ENCODE results near the gene SYNDIG1. TPM values are rescaled to one million over a fixed set of nuclear protein-coding genes. Genes with fewer than 3 reads are reported as not detected.

Gene SYNDIG1
- polyA plus RNA-seq, 3 donors, result 9.2 to 11.7 (median 9.9) TPM

- DNase-seq, result no peak
These were observed 161.2 kb downstream of the SYNDIG1 start for GRCh38 chr20:24630486-24631172.

GRCh38 chr20:24631173-24631505 lies 161.7 kb downstream of the SYNDIG1 start:
- DNase-seq, result no peak

- DNase-seq, result no peak
These were observed 163.2 kb downstream of the SYNDIG1 start for GRCh38 chr20:24632581-24632980.

- DNase-seq, result no peak
These were observed 163.6 kb downstream of the SYNDIG1 start for GRCh38 chr20:24633026-24633425.

- DNase-seq, result no peak
These were observed 164.1 kb downstream of the SYNDIG1 start for GRCh38 chr20:24633521-24633920.

GRCh38 chr20:24634855-24635254 lies 165.4 kb downstream of the SYNDIG1 start:
- no peak for DNase-seq

- DNase-seq, result no peak
These were observed 167.2 kb downstream of the SYNDIG1 start for GRCh38 chr20:24636626-24637025.

GRCh38 chr20:24637087-24637486 lies 167.7 kb downstream of the SYNDIG1 start:
- no peak for DNase-seq

GRCh38 chr20:24637941-24638340 lies 168.5 kb downstream of the SYNDIG1 start:
- no peak for DNase-seq

- no peak for DNase-seq
These were observed 169.4 kb downstream of the SYNDIG1 start for GRCh38 chr20:24638591-24639548.

GRCh38 chr20:24640276-24640675 lies 170.8 kb downstream of the SYNDIG1 start:
- no peak for DNase-seq

GRCh38 chr20:24640686-24641085 lies 171.3 kb downstream of the SYNDIG1 start:
- no peak for DNase-seq

GRCh38 chr20:24643731-24644626 lies 174.6 kb downstream of the SYNDIG1 start:
- no peak for DNase-seq

GRCh38 chr20:24646321-24646720 lies 176.9 kb downstream of the SYNDIG1 start:
- DNase-seq, result no peak

GRCh38 chr20:24647713-24648112 lies 178.3 kb downstream of the SYNDIG1 start:
- no peak for DNase-seq

- DNase-seq, result no peak
These were observed 179.1 kb downstream of the SYNDIG1 start for GRCh38 chr20:24648481-24648880.

GRCh38 chr20:24648919-24649318 lies 179.5 kb downstream of the SYNDIG1 start:
- DNase-seq, result no peak

- DNase-seq, result no peak
These were observed 180.5 kb downstream of the SYNDIG1 start for GRCh38 chr20:24649787-24650490.

GRCh38 chr20:24651171-24651975 lies 181.9 kb downstream of the SYNDIG1 start:
- DNase-seq, result no peak

- no peak for DNase-seq
These were observed 182.5 kb downstream of the SYNDIG1 start for GRCh38 chr20:24651976-24652345.

GRCh38 chr20:24653306-24653705 lies 183.9 kb downstream of the SYNDIG1 start:
- no peak for DNase-seq
